A204.1 (cell line): ENCODE results near the gene PPHLN1.

Source experiments
- FAIRE-seq: peaks from 2 replicates; lab custom pipeline; 2012; peaks lifted over from hg19 to GRCh38; lab: Jason Lieb, UNC

Gene PPHLN1

DNA sequence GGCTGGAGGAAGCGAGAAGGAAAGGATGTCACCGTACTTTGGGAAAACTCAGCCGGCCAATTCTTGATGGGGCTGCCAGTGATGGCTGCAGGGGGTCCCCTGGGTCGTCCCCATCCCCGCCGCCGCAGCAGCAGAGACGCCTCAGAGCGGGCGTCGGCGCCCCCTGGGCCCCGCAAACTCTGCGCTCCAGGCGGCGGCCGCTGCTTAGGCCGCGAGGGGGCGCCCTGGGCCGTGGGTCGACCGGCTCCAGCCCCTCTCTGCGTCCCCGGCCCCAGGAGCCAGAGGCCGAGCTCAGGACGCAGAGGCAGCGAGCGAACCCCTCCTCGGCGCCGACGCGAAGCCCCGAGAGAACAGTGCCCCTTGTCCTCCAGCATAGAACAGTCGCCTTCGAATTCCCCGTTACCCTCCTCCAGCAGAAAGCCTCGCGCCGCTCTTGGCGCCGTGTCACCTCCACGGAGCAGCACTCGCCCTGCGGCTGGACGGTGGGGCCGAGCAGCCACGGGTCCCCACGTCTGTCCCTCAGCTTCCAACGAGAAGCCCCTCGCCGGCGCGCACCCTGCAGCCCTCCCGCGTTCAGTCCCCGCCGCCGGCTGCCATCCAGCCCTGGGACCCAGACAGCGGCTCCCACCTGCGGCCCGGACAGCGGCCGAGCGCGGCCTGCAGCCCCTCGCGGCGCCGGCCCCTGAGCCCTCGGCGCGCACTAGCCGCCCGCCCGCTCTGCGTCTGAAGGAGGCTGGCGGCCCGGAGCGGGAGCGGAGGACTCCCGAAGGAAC lies 157.0 kb downstream of the PPHLN1 start:
- no peak for FAIRE-seq

DNA sequence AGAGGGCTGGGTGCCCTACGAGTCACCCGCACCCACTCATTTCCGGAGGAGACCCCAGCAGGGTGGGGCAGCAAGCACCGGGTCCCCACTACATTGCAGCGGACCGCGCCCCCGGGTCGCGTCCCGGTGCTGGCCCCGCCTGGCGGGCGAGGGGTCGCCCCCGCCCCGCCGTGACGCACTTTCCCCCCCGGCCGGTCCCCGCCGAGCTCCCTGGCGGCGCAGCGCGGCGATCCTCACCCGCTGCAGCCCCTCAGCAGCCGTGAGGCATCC lies 157.5 kb downstream of the PPHLN1 start:
- no peak for FAIRE-seq

DNA sequence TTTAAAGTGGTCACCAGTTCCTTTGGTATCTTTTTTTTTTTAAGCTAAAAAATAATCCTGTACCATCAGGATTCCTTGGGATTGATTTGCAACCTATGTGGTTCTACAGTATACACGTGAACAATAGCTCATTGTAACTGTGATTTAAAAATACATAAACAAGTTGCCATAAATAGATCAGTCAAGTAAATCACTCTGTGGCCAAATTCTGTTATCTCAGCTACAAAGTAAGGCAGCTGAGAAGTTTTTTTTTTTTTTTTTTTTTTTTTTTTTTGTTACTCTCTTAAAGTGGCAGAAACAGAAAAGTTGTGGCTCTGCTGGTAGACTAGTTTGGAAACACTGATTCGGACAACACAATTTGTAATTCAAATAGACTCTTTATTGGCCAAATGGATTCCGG lies 159.0 kb downstream of the PPHLN1 start:
- FAIRE-seq: no peak

DNA sequence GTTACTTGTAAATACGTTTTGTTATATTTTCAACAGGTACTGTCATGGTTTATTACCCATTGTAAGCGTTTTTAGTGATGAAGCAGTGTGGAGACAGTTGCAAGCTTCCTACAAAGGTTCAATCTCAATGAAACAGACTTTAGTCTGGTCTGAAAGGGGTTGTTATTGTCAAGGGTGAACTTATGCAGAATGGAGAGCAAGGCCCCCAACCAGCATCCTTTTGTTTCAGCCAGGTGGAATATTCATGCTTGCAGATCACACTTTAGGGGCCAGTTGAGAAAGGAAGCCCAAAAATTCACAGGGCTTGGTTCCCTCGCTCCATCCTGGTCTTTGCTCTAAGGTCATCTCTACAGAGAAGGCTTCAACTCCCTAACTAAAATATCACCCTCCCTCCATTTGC lies 159.9 kb downstream of the PPHLN1 start:
- no peak for FAIRE-seq

DNA sequence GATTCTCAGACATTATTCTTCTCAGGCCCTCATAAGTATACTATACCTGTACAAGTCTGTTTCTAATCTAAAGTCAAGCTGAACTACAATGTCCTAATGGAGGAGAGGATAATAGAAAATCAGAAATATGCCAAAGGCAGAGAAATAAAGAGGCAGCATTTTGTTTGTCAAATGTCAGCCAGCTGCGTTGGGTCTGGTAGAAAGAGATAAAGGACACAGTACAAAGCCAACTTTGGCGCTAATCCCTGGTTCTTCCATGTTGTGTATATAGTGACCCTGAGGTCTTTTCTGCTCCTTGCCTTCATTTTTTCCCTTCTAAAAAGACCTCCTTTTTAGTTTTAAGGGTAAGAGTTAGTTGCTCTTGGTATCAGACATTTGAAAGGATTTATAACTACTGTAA lies 160.4 kb downstream of the PPHLN1 start:
- no peak for FAIRE-seq

DNA sequence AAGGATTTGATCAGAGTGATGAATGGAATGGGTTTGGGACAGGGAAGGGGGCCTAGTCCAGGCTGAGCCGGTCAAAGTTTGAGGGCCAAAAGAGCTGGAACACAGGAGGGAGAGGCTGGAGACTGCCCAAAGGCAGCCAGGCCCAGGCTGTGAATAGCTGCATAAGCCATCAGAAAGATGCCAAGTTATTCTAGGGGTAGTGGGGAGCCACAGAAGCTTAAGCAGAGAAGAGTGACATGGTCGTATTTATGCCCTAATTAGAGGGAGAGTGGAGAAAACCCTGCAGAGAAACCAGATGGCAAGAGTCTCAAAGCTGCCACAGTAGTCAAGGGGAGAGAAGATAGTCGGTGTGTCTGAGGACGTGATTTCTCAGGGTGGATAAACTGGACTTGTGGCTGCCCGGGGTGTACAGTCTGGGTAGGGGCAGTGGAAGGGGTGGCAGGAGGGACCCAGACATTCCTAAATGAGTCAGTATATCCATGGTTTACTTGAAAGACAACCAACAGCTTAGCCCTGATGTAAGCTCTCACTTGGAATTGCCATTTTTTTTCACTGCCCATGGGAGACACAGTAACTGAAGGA lies 164.4 kb downstream of the PPHLN1 start:
- no peak for FAIRE-seq
